Liver (tissue), 9 donors: ENCODE measurements around the gene ARHGEF28. TPM values are rescaled to one million over a fixed set of nuclear protein-coding genes. Genes with fewer than 3 reads are reported as not detected.

ENCODE experiments used
- DNase-seq: peaks from one replicate; pipeline ENCODE4 v3.0.0-alpha.2; 2017; ENCODE audit warnings: low spot score
- H3K27ac ChIP-seq, 2 donors: one replicate each; pipeline ENCODE4 v1.7.0; 2013; ENCODE audit warnings: inconsistent platforms in 2 of 2, low read length in 2 of 2, control low read depth in 1 of 2, low read depth in 1 of 2, mild to moderate bottlenecking in 1 of 2
- H3K27me3 ChIP-seq, 4 donors: one replicate each; pipeline versions ENCODE4 v1.6.1 to v1.7.0; 2013; ENCODE audit warnings: low read length in 3 of 4, inconsistent platforms in 1 of 4, mild to moderate bottlenecking in 1 of 4, moderate library complexity in 1 of 4; ENCODE audit not compliant: control insufficient read depth in 4 of 4, insufficient read depth in 4 of 4
- H3K36me3 ChIP-seq, 4 donors: one replicate each; pipeline versions ENCODE4 v1.6.1 to v1.7.0; 2013; ENCODE audit warnings: low read length in 3 of 4, mild to moderate bottlenecking in 3 of 4, low read depth in 1 of 4, moderate library complexity in 1 of 4; ENCODE audit not compliant: control insufficient read depth in 4 of 4, insufficient read depth in 3 of 4
- H3K4me1 ChIP-seq, 4 donors: one replicate each; pipeline versions ENCODE4 v1.6.1 to v1.7.0; 2013; ENCODE audit warnings: low read length in 3 of 4, mild to moderate bottlenecking in 3 of 4, moderate library complexity in 1 of 4; ENCODE audit not compliant: control insufficient read depth in 4 of 4, insufficient read depth in 4 of 4
- H3K4me3 ChIP-seq, 3 donors: one replicate each; pipeline versions ENCODE4 v1.6.1 to v1.7.0; 2013; ENCODE audit warnings: low read length in 3 of 3, control low read depth in 1 of 3, low read depth in 1 of 3, mild to moderate bottlenecking in 1 of 3
- H3K9ac ChIP-seq, 2 donors: one replicate each; pipeline ENCODE4 v1.7.0; 2013; ENCODE audit warnings: low read length in 2 of 2, mild to moderate bottlenecking in 2 of 2, moderate library complexity in 2 of 2, control low read depth in 1 of 2, low read depth in 1 of 2
- H3K9me3 ChIP-seq, 4 donors: one replicate each; pipeline versions ENCODE4 v1.6.1 to v1.7.0; 2013; ENCODE audit warnings: low read length in 3 of 4; ENCODE audit not compliant: control insufficient read depth in 4 of 4
- ATF3 ChIP-seq: IDR thresholded peaks from 2 replicates; pipeline ENCODE4 v1.6.1; 2016; ENCODE audit warnings: antibody characterized with exemption
- CTCF ChIP-seq: fragments of 150-350 bp; IDR thresholded peaks from 2 replicates; pipeline ENCODE4 v1.5.1; 2017; ENCODE audit warnings: improper control_type of control experiment, low read depth, low read length; ENCODE audit not compliant: missing input control
- EGR1 ChIP-seq, 2 donors: IDR thresholded peaks; 2 replicates each; pipeline ENCODE4 v1.6.1; 2016 to 2018; ENCODE audit warnings: antibody characterized with exemption in 2 of 2, low read depth in 2 of 2
- FOXA1 ChIP-seq: IDR thresholded peaks from 2 replicates; pipeline ENCODE4 v1.6.1; 2016; ENCODE audit warnings: antibody characterized with exemption
- FOXA2 ChIP-seq: IDR thresholded peaks from 2 replicates; pipeline ENCODE4 v1.6.1; 2016; ENCODE audit warnings: antibody characterized with exemption
- GABPA ChIP-seq, 2 donors: IDR thresholded peaks in 1 of 2; conservative IDR thresholded peaks in 1 of 2; 2 replicates each; pipeline ENCODE4 v1.6.1; 2016; ENCODE audit warnings: antibody characterized with exemption in 2 of 2, mild to moderate bottlenecking in 1 of 2, moderate library complexity in 1 of 2
- HNF4A ChIP-seq, 2 donors: conservative IDR thresholded peaks; 2 replicates each; pipeline ENCODE4 v1.6.1; 2016; ENCODE audit warnings: antibody characterized with exemption in 2 of 2, mild to moderate bottlenecking in 2 of 2
- HNF4G ChIP-seq: IDR thresholded peaks from 2 replicates; pipeline ENCODE4 v1.6.1; 2016; ENCODE audit warnings: antibody characterized with exemption
- JUND ChIP-seq, 2 donors: IDR thresholded peaks; 2 replicates each; pipeline ENCODE4 v1.6.1; 2016; ENCODE audit warnings: antibody characterized with exemption in 2 of 2
- NR2F2 ChIP-seq: IDR thresholded peaks from 2 replicates; pipeline ENCODE4 v1.6.1; 2016; ENCODE audit warnings: antibody characterized with exemption
- RAD21 ChIP-seq, 2 donors: IDR thresholded peaks; 2 replicates each; pipeline ENCODE4 v1.6.1; 2016; ENCODE audit warnings: antibody characterized with exemption in 2 of 2, mild to moderate bottlenecking in 2 of 2
- REST ChIP-seq: IDR thresholded peaks from 2 replicates; pipeline ENCODE4 v1.6.1; 2016; ENCODE audit warnings: antibody characterized with exemption, mild to moderate bottlenecking
- SP1 ChIP-seq: IDR thresholded peaks from 2 replicates; pipeline ENCODE4 v1.6.1; 2018; ENCODE audit warnings: antibody characterized with exemption, mild to moderate bottlenecking
- TAF1 ChIP-seq: conservative IDR thresholded peaks from 2 replicates; pipeline ENCODE4 v1.6.1; 2016; ENCODE audit warnings: antibody characterized with exemption, mild to moderate bottlenecking
- YY1 ChIP-seq: IDR thresholded peaks from 2 replicates; pipeline ENCODE4 v1.6.1; 2016; ENCODE audit warnings: antibody characterized with exemption, mild to moderate bottlenecking
- ZBTB33 ChIP-seq: IDR thresholded peaks from 2 replicates; pipeline ENCODE4 v1.6.1; 2016; ENCODE audit warnings: antibody characterized with exemption
- whole genome bisulfite sequencing: extraction: QIAGEN DNeasy Blood & Tissue Kit; methylation state at CpG from one replicate; pipeline ENCODE4 v1.1.7; 2013; 5-methylcytosine and 5-hydroxymethylcytosine counted together
- polyA plus RNA-seq, 2 donors: library from polyadenylated mRNA; stranded (reverse) in 1 of 2; unstranded in 1 of 2; fragments of 200-250 nt in 1 of 2; fragments of >200 nt in 1 of 2; fragmentation: Nextera tagmentation in 1 of 2; extraction: Ambion mirVana in 1 of 2; gene quantifications; one replicate each; pipeline versions ENCODE4 v1.2.1 to v1.2.3, GENCODE V29; 2013 to 2015
- total RNA-seq, 2 donors: library from RNA; depleted of rRNA; stranded (reverse); fragments of >200 nt; gene quantifications; one replicate each; pipeline ENCODE4 v1.2.3, GENCODE V29; 2014
- donor health status: healthy.
- donor health status: healthy.
- donor health status: healthy.
- donor health status: healthy.
- donor health status: healthy.

ARHGEF28 gene
- total and polyA plus RNA-seq, 4 donors: 1.6 to 13.9 (median 3.6) TPM

- H3K4me3 ChIP-seq: no peak overlapping the region
- WGBS: 89% methylated on average over 1 of the region's 1 CpG
- no peaks in the 10 kb centered on the region for H3K9me3 ChIP-seq
- no peak for DNase-seq
- TF ChIP-seq ATF3: no peak
- TF ChIP-seq RAD21 (IDR thresholded peaks at IDR 0.05): no peak
- TF ChIP-seq HNF4G: no peak
- no peak for TF ChIP-seq NR2F2
- TF ChIP-seq FOXA1: no peak
- no peak for TF ChIP-seq JUND (IDR thresholded peaks at IDR 0.05)
- no peak for TF ChIP-seq ZBTB33
- no peak for TF ChIP-seq REST
- no peak for TF ChIP-seq EGR1 (IDR thresholded peaks at IDR 0.05; ENCODE audit: low read depth in 2 of 2)
- no peak for TF ChIP-seq HNF4A (conservative IDR thresholded peaks at IDR 0.05)
- TF ChIP-seq FOXA2: no peak
- TF ChIP-seq YY1: no peak
- no peak for TF ChIP-seq TAF1
- no peak for TF ChIP-seq GABPA (IDR thresholded peaks at IDR 0.05 in 1 of 2, conservative IDR thresholded peaks at IDR 0.05 in 1 of 2)
- TF ChIP-seq SP1: no peak
- TF ChIP-seq CTCF: no peak
- no peak overlapping the region for H3K9ac ChIP-seq
- no peaks in the 10 kb centered on the region for H3K4me1 ChIP-seq
- H3K27me3 ChIP-seq: no peaks in the 10 kb centered on the region
- H3K36me3 ChIP-seq: no peaks in the 10 kb centered on the region
- H3K27ac ChIP-seq: no peak overlapping the region
Measured at GRCh38 chr5:73960426-73960825, 334.4 kb downstream of the ARHGEF28 start.

GRCh38 chr5:73962801-73963425 is 336.9 kb downstream of the ARHGEF28 start:
- H3K9me3 ChIP-seq: no peaks in the 10 kb centered on the region
- H3K4me1 ChIP-seq: no peaks in the 10 kb centered on the region
- no peaks in the 10 kb centered on the region for H3K27me3 ChIP-seq
- no peak overlapping the region for H3K4me3 ChIP-seq
- 74% methylated on average over 8 of the region's 8 CpGs for WGBS
- H3K9ac ChIP-seq: no peak overlapping the region
- TF ChIP-seq RAD21 (IDR thresholded peaks at IDR 0.05) (no peak), ATF3 (no peak), FOXA1 (no peak), SP1 (no peak), YY1 (no peak), GABPA (IDR thresholded peaks at IDR 0.05 in 1 of 2, conservative IDR thresholded peaks at IDR 0.05 in 1 of 2) (no peak), JUND (IDR thresholded peaks at IDR 0.05) (no peak), TAF1 (no peak), HNF4A (conservative IDR thresholded peaks at IDR 0.05) (no peak), ZBTB33 (no peak), REST (no peak)
- H3K27ac ChIP-seq: no peak overlapping the region
- no peak for DNase-seq
- no peaks in the 10 kb centered on the region for H3K36me3 ChIP-seq
